ENCODE measurements around the gene ZNF439.
"Not testable (repeated sequence)": the region's sequence is repeated elsewhere in the genome, so short reads cannot be mapped to it uniquely, and the experiment has no call there.

Gene ZNF439

GRCh38 chr19:11872624-11873023, 24.1 kb downstream of the ZNF439 start:
- DNase-seq: no peak

- no peak for DNase-seq
Observed at GRCh38 chr19:11873762-11874161, 25.2 kb downstream of the ZNF439 start.

- DNase-seq: peak; percentile 1 to 37
Observed at GRCh38 chr19:11879687-11880266, 31.3 kb downstream of the ZNF439 start.

GRCh38 chr19:11880598-11880997, 32.1 kb downstream of the ZNF439 start:
- DNase-seq: no peak

GRCh38 chr19:11881151-11881800, 32.8 kb downstream of the ZNF439 start:
- DNase-seq: peak; percentile 63 to 73

- DNase-seq: no peak
Observed at GRCh38 chr19:11882606-11883005, 34.1 kb downstream of the ZNF439 start.

GRCh38 chr19:11887234-11887610, 38.7 kb downstream of the ZNF439 start:
- DNase-seq: no peak

GRCh38 chr19:11887611-11888531, 39.3 kb downstream of the ZNF439 start, which contains the start of gene ZNF69:
Gene ZNF69, plus strand, starts transcription at chr19:11887782. Its CDS starts 142 bp downstream, at chr19:11887924.
- DNase-seq: peak; percentile 60 to 68

GRCh38 chr19:11889901-11890300, 41.4 kb downstream of the ZNF439 start:
- DNase-seq: not testable (repeated sequence)

GRCh38 chr19:11890634-11891033, 42.1 kb downstream of the ZNF439 start:
- no peak for DNase-seq

GRCh38 chr19:11894851-11895250, 46.3 kb downstream of the ZNF439 start:
- DNase-seq: no peak

- no peak for DNase-seq
Observed at GRCh38 chr19:11902228-11902627, 53.7 kb downstream of the ZNF439 start.

GRCh38 chr19:11905928-11906327, 57.4 kb downstream of the ZNF439 start:
- DNase-seq: no peak

GRCh38 chr19:11911937-11912336, 63.4 kb downstream of the ZNF439 start:
- not testable (repeated sequence) for DNase-seq

- not testable (repeated sequence) for DNase-seq
Observed at GRCh38 chr19:11914417-11915051, 66.0 kb downstream of the ZNF439 start.

Data from CD4-positive, alpha-beta T cell treated with Interleukin-1 beta for 1 hour (primary cell).